GM12878 (cell line): Measurements from ENCODE around the gene PCTP. TPM values are rescaled to one million over a fixed set of nuclear protein-coding genes. Genes with fewer than 3 reads are reported as not detected.

Experiments used
- ATAC-seq: fragments of 200-7000 bp; cut with Tn5 transposase; 3 replicates; pipeline ENCODE4 v1.9.1; 2020; ENCODE audit warnings: mild to moderate bottlenecking, moderate library complexity
- BruUV-seq: library from RNA; stranded (reverse); fragments of 400-500 nt; replicated peaks from 2 replicates; lab custom pipeline; 2021; lab: Mats Ljungman, UMichigan
- CTCF ChIA-PET: fragments of 300-600 bp; sonication (Branson Sonifier 250); formaldehyde crosslinking; extraction: SDS; loops from one replicate; lab custom pipeline; 2021; ENCODE audit warnings: inconsistent platforms; lab: Yijun Ruan, JAX
- POLR2A ChIA-PET: fragments of 350-600 bp; formaldehyde crosslinking; extraction: SDS; loops from one replicate; lab custom pipeline; 2021; ENCODE audit warnings: inconsistent platforms; lab: Charles Lee
- RAD21 ChIA-PET: fragments of 300-600 bp; sonication (Branson Sonifier 250); formaldehyde crosslinking; loops from one replicate; lab custom pipeline; 2023; ENCODE audit warnings: antibody characterized with exemption; ENCODE audit not compliant: unreplicated experiment; lab: Charles Lee
- SMC1A ChIA-PET: fragments of 300-600 bp; sonication (Branson Sonifier 250); formaldehyde crosslinking; loops from one replicate; lab custom pipeline; 2023; ENCODE audit not compliant: unreplicated experiment, uncharacterized antibody; lab: Charles Lee
- DNase-seq: peaks from one replicate; pipeline ENCODE4 v3.0.0-alpha.2; 2011; ENCODE audit warnings: low read depth, low spot score
- FAIRE-seq: peaks from 3 replicates; lab custom pipeline; 2011; peaks lifted over from hg19 to GRCh38; lab: Jason Lieb, UNC
- H2AFZ ChIP-seq: 2 replicates; pipeline ENCODE4 v1.6.0; 2011; ENCODE audit warnings: low read depth, low read length, control low read depth; ENCODE audit not compliant: control insufficient read depth
- H3K27ac ChIP-seq: 2 replicates; pipeline ENCODE4 v1.5.1; 2011; ENCODE audit warnings: control low read depth; ENCODE audit not compliant: control insufficient read depth, insufficient read depth
- H3K27me3 ChIP-seq, 2 experiments: replicated peaks in 1 of 2; 2 replicates each; pipeline versions ENCODE4 v1.6.0 to v1.6.1; 2011; ENCODE audit warnings: low read length in 1 of 2; ENCODE audit not compliant: control insufficient read depth in 2 of 2, insufficient read depth in 2 of 2
- H3K36me3 ChIP-seq, 2 experiments: 2 replicates each; pipeline ENCODE4 v1.5.1; 2011; ENCODE audit warnings: low read length in 1 of 2; ENCODE audit not compliant: control insufficient read depth in 2 of 2, insufficient read depth in 2 of 2
- H3K4me1 ChIP-seq: 2 replicates; pipeline ENCODE4 v1.6.1; 2011; ENCODE audit warnings: mild to moderate bottlenecking, low read length, moderate library complexity, mixed read lengths; ENCODE audit not compliant: control insufficient read depth, insufficient read depth
- H3K4me2 ChIP-seq: 2 replicates; pipeline ENCODE4 v1.6.0; 2011; ENCODE audit warnings: control low read depth; ENCODE audit not compliant: control insufficient read depth, insufficient read depth
- H3K4me3 ChIP-seq: fragments of 200-600 bp; sonication (generic); 2 replicates; pipeline ENCODE4 v1.5.1; 2016
- H3K79me2 ChIP-seq: 2 replicates; pipeline ENCODE4 v1.6.0; 2011; ENCODE audit warnings: low read length; ENCODE audit not compliant: control insufficient read depth, insufficient read depth
- H3K9ac ChIP-seq: 2 replicates; pipeline ENCODE4 v1.8.0; 2011; ENCODE audit warnings: low read length, control low read depth, mixed read lengths; ENCODE audit not compliant: control insufficient read depth, insufficient read depth
- H3K9me3 ChIP-seq: replicated peaks from 3 replicates; pipeline ENCODE4 v1.5.1; 2011; ENCODE audit warnings: mild to moderate bottlenecking, low read length; ENCODE audit not compliant: control insufficient read depth, insufficient read depth
- H4K20me1 ChIP-seq: 2 replicates; pipeline ENCODE4 v1.6.0; 2011; ENCODE audit not compliant: control insufficient read depth, insufficient read depth
- ASH2L ChIP-seq: fragments of 300-600, 200-600 bp; sonication (generic); IDR thresholded peaks from 2 replicates; pipeline ENCODE4 v1.6.1; 2017; ENCODE audit warnings: low read depth, mild to moderate bottlenecking, borderline replicate concordance
- E2F4 ChIP-seq: IDR thresholded peaks from 2 replicates; pipeline ENCODE4 v1.6.1; 2012; ENCODE audit warnings: low read depth, low read length, improper control_type of control experiment
- GATAD2B ChIP-seq: fragments of 450-650 bp; conservative IDR thresholded peaks from 2 replicates; pipeline ENCODE4 v1.6.1; 2017; ENCODE audit warnings: low read depth, mild to moderate bottlenecking, moderate library complexity
- HDGF ChIP-seq: fragments of 450-650 bp; IDR thresholded peaks from 2 replicates; pipeline ENCODE4 v1.6.1; 2016; ENCODE audit warnings: antibody characterized with exemption
- MYC ChIP-seq: IDR thresholded peaks from 2 replicates; pipeline ENCODE4 v1.6.1; 2011; ENCODE audit warnings: mild to moderate bottlenecking, low read length, moderate library complexity, inconsistent platforms; ENCODE audit not compliant: insufficient read depth, insufficient replicate concordance, insufficient read length, severe bottlenecking
- NFIC ChIP-seq: IDR thresholded peaks from 2 replicates; pipeline ENCODE4 v1.6.1; 2012; ENCODE audit warnings: low read depth, mild to moderate bottlenecking, inconsistent platforms, low read length, moderate library complexity
- PRDM15 ChIP-seq: fragments of 450-650 bp; formaldehyde crosslinking; IDR thresholded peaks from 2 replicates; pipeline ENCODE4 v1.4.0; 2020; ENCODE audit warnings: mild to moderate bottlenecking, moderate library complexity
- RAD21 ChIP-seq: IDR thresholded peaks from 2 replicates; pipeline ENCODE4 v1.6.1; 2011; ENCODE audit warnings: mild to moderate bottlenecking, low read depth, low read length, moderate library complexity; ENCODE audit not compliant: insufficient read depth
- RBBP5 ChIP-seq: fragments of 200-600 bp; sonication (generic); conservative IDR thresholded peaks from 2 replicates; pipeline ENCODE4 v1.6.1; 2016
- RFX5 ChIP-seq: IDR thresholded peaks from 2 replicates; pipeline ENCODE4 v1.6.1; 2011; ENCODE audit warnings: low read depth, low read length, improper control_type of control experiment
- SIN3A ChIP-seq: IDR thresholded peaks from 2 replicates; pipeline ENCODE4 v1.6.1; 2012; ENCODE audit warnings: low read depth, low read length, improper control_type of control experiment
- SUPT20H ChIP-seq: IDR thresholded peaks from 2 replicates; pipeline ENCODE4 v1.6.1; 2011; ENCODE audit warnings: low read depth, mild to moderate bottlenecking, low read length, moderate library complexity, borderline replicate concordance; ENCODE audit not compliant: control insufficient read depth
- TCF12 ChIP-seq: IDR thresholded peaks from 2 replicates; pipeline ENCODE4 v1.6.1; 2011; ENCODE audit warnings: low read depth, mild to moderate bottlenecking, low read length
- TCF7 ChIP-seq: IDR thresholded peaks from 2 replicates; pipeline ENCODE4 v1.6.1; 2014; ENCODE audit warnings: antibody characterized with exemption, borderline replicate concordance
- ZNF207 ChIP-seq: fragments of 450-650 bp; IDR thresholded peaks from 2 replicates; pipeline ENCODE4 v1.6.1; 2014; ENCODE audit warnings: antibody characterized with exemption, mild to moderate bottlenecking, borderline replicate concordance
- ZNF384 ChIP-seq: IDR thresholded peaks from 2 replicates; pipeline ENCODE4 v1.6.1; 2012; ENCODE audit warnings: low read depth, mild to moderate bottlenecking, low read length, improper control_type of control experiment, borderline replicate concordance
- ZSCAN29 ChIP-seq: fragments of 450-650 bp; IDR thresholded peaks from 2 replicates; pipeline ENCODE4 v1.6.1; 2017; ENCODE audit warnings: mild to moderate bottlenecking, moderate library complexity
- WGBS: methylation state at CpG from one replicate; pipeline ENCODE4 v1.1.6; 2016; ENCODE audit warnings: low lambda C conversion rate; ENCODE audit not compliant: insufficient replicate concordance, insufficient coverage; ENCODE audit errors: missing lambda C conversion rate; 5-methylcytosine and 5-hydroxymethylcytosine counted together
- in situ Hi-C: fragments of 300-500 bp; cut with MboI; formaldehyde crosslinking; loops from 9 replicates; pipeline ENCODE4 v1.14.3; 2018; ENCODE audit warnings: mixed read lengths
- intact Hi-C: fragments of 100-400 bp; cut with micrococcal nuclease; formaldehyde crosslinking; loops from one replicate; pipeline ENCODE4 v1.14.2; 2022; ENCODE audit not compliant: unreplicated experiment
- polyA plus RNA-seq, 11 experiments: library from polyadenylated mRNA; depleted of rRNA in 4 of 11; unstranded in 6 of 11; stranded (reverse) in 5 of 11; fragments of >200 nt; fragmentation: Nextera tagmentation in 4 of 11; fragmentation: Illumina TruSeq in 1 of 11; extraction: Ambion mirVana in 4 of 11; extraction: Trizol in 1 of 11; gene quantifications; 1 replicate in 1 of 11; 2 replicates in 10 of 11; pipeline versions ENCODE4 v1.2.1 to v1.2.3, GENCODE V29; 2011 to 2016; ENCODE audit warnings: inconsistent platforms in 2 of 11, missing spikeins in 2 of 11, low read depth in 1 of 11
- total RNA-seq, 4 experiments: library from RNA; depleted of rRNA in 3 of 4; stranded (reverse); fragments of >200 nt in 3 of 4; fragmentation: Illumina TruSeq in 1 of 4; extraction: Trizol in 1 of 4; gene quantifications; 2 replicates each; pipeline versions ENCODE4 v1.2.1 to v1.2.3, GENCODE V29; 2013 to 2021

The PCTP gene
- total and polyA plus RNA-seq, 10 of the 15 experiments (the other 5 are each of a cell fraction or from before 2014, with no cell fraction given) = 1.4 to 26.8 (median 3.7) TPM

- TF ChIP-seq RAD21 = peak; percentile 35
- TF ChIP-seq GATAD2B = no peak
- TF ChIP-seq RFX5 = no peak
- no peak for TF ChIP-seq MYC
- TF ChIP-seq, all 136 proteins: peak for 3
Observed at GRCh38 chr17:55735731-55736405, 15.0 kb upstream of the PCTP start (continued).

GRCh38 chr17:55737976-55738501 lies 12.8 kb upstream of the PCTP start:
- in situ Hi-C loops = no loop called here
- TF ChIP-seq SUPT20H (no peak), HDGF (no peak), ASH2L (no peak), TCF12 (no peak), PRDM15 (no peak), E2F4 (no peak), NFIC (no peak), SIN3A (no peak), ZNF207 (no peak), ZNF384 (no peak), ZSCAN29 (no peak), TCF7 (no peak), RBBP5 (no peak)

More at GRCh38 chr17:55737976-55738501, 12.8 kb upstream of the PCTP start:
- H3K4me1 ChIP-seq = peaks cover 6% of the 10 kb centered on the region; the same call in 1 of the 2 replicates
- SMC1A ChIA-PET = no interaction called here
- no peaks in the 10 kb centered on the region for H3K36me3 ChIP-seq
- CTCF ChIA-PET = interaction anchor here (1.3 kb wide), 1 partner anchor 20 kb away, joined by 5 read pairs; no protein-coding TSS in a partner anchor
- no peak for FAIRE-seq
- no peak overlapping the region for H3K4me3 ChIP-seq
- H3K79me2 ChIP-seq = no peaks in the 10 kb centered on the region
- no peak for ATAC-seq
- H3K27me3 ChIP-seq = no peaks in the 10 kb centered on the region
- no peaks in the 10 kb centered on the region for H4K20me1 ChIP-seq
- no peak overlapping the region for H3K27ac ChIP-seq
- BruUV-seq = no TSS peak
- DNase-seq = no peak
- H3K9ac ChIP-seq = no peak overlapping the region
- RAD21 ChIA-PET = no interaction called here
- whole genome bisulfite sequencing = 44% methylated on average over 4 of the region's 4 CpGs
- POLR2A ChIA-PET = no interaction called here
- H2AFZ ChIP-seq = no peak overlapping the region
- H3K4me2 ChIP-seq = no peak overlapping the region
- H3K9me3 ChIP-seq = no peaks in the 10 kb centered on the region
- intact Hi-C loops = no loop called here
